Lower leg skin (tissue), 4 donors: ENCODE data around the gene CMSS1. TPM values are rescaled to one million over a fixed set of nuclear protein-coding genes. Genes with fewer than 3 reads are reported as not detected.

Experiments used
- DNase-seq, 2 donors: peaks; one replicate each; pipeline ENCODE4 v3.0.0-alpha.2; 2019; ENCODE audit warnings: low spot score in 2 of 2
- H3K4me3 ChIP-seq: fragments of 200-600 bp; sonication (generic); 2 replicates; pipeline ENCODE4 v1.5.1; 2017; ENCODE audit warnings: mild to moderate bottlenecking, low read depth; ENCODE audit not compliant: poor library complexity, severe bottlenecking
- POLR2A ChIP-seq, 2 donors: fragments of 450-650 bp; IDR thresholded peaks; one replicate each; pipeline ENCODE4 v1.6.1; 2016 to 2017; ENCODE audit warnings: antibody characterized with exemption in 2 of 2, mild to moderate bottlenecking in 1 of 2, moderate library complexity in 1 of 2
- whole genome bisulfite sequencing, 2 donors: methylation state at CpG; one replicate each; pipeline ENCODE4 v1.1.5; 2018; 5-methylcytosine and 5-hydroxymethylcytosine counted together
- intact Hi-C: fragments of 100-400 bp; cut with DNase I; formaldehyde crosslinking; loops from one replicate; pipeline ENCODE4 v1.15.0; 2023; ENCODE audit warnings: low total_unique reads
- total RNA-seq, 4 donors: library from RNA; depleted of rRNA; stranded (reverse); fragments of >200 nt; gene quantifications; one replicate each; pipeline ENCODE4 v1.1.0, GENCODE V29; 2016
- TF ChIP-seq, protein P1 (sequence below), 3 donors: fragments of 450-650 bp; IDR thresholded peaks; one replicate each; pipeline ENCODE4 v1.5.1; 2016; ENCODE audit warnings: antibody characterized with exemption in 3 of 3, mild to moderate bottlenecking in 3 of 3, moderate library complexity in 2 of 3

CMSS1 gene
- total RNA-seq, 4 donors from 2014 or later: 3.7 to 13.2 (median 7.5) TPM

DNA sequence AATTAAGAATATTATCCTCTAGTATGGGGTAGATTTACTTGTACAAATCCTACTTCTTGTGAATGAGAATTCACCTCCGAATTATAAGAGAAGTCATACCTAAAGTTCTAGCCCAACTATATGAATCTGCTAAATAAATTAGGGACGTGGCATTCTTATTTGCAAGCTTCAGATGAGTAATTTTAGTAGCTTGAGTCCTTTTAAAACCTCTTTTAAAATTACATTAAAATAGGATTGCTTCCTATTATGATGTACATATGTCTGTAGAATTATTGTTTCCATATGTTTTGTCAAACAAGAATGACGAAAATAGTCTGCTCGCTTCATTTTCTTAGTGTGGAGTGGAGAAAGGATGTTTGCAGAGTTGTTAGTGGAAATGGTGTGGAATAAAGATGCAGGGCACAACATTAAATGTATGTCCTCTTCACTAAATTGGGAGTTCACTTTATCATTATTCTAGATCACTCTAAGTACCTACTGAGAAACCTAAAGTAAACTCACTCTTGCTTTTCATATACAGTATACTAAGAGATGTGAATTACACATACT is 59.4 kb downstream of the CMSS1 start:
- TF ChIP-seq, protein P1, sequence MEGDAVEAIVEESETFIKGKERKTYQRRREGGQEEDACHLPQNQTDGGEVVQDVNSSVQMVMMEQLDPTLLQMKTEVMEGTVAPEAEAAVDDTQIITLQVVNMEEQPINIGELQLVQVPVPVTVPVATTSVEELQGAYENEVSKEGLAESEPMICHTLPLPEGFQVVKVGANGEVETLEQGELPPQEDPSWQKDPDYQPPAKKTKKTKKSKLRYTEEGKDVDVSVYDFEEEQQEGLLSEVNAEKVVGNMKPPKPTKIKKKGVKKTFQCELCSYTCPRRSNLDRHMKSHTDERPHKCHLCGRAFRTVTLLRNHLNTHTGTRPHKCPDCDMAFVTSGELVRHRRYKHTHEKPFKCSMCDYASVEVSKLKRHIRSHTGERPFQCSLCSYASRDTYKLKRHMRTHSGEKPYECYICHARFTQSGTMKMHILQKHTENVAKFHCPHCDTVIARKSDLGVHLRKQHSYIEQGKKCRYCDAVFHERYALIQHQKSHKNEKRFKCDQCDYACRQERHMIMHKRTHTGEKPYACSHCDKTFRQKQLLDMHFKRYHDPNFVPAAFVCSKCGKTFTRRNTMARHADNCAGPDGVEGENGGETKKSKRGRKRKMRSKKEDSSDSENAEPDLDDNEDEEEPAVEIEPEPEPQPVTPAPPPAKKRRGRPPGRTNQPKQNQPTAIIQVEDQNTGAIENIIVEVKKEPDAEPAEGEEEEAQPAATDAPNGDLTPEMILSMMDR (IDR thresholded peaks at IDR 0.05): no peak
- TF ChIP-seq POLR2A (IDR thresholded peaks at IDR 0.05): no peak
- intact Hi-C loops: no loop called here
- H3K4me3 ChIP-seq: no peak overlapping the region
- 75 to 76% methylated on average over 4 of the region's 4 CpGs for WGBS, 2 donors
- DNase-seq: no peak

DNA sequence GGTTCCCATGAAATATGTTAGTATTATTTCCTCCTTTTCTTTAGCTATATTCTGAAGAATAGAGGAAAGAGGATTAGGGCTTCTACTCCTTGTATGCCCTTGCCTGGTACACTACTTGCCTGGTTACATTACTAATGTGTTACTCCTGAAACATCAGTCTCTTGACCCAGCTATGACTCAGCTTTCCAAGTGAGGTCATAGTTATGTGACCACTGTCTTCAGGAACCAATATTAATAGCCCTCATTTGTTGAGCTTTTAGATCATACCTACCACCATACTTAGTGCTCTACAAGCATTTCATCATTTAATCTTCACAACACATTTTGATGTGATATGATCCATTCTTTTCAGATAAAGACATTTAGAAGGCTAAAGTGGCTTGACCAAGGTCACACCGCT is 60.3 kb downstream of the CMSS1 start:
- intact Hi-C loops: no loop called here
- no peak for TF ChIP-seq POLR2A (IDR thresholded peaks at IDR 0.05)
- TF ChIP-seq, protein P1 (IDR thresholded peaks at IDR 0.05): no peak

GRCh38 chr3:99879275-99879674 is 61.6 kb downstream of the CMSS1 start:
- 94 to 98% methylated on average over 2 of the region's 2 CpGs for WGBS, 2 donors
- TF ChIP-seq, protein P1 (IDR thresholded peaks at IDR 0.05): no peak
- no peak for TF ChIP-seq POLR2A (IDR thresholded peaks at IDR 0.05)
- intact Hi-C loops: no loop called here
- no peak overlapping the region for H3K4me3 ChIP-seq
- no peak for DNase-seq

More for the DNA sequence above, 60.3 kb downstream of the CMSS1 start:
- 97 to 100% methylated on average over 1 of the region's 1 CpG for WGBS, 2 donors
- H3K4me3 ChIP-seq: no peak overlapping the region
- DNase-seq: no peak

DNA sequence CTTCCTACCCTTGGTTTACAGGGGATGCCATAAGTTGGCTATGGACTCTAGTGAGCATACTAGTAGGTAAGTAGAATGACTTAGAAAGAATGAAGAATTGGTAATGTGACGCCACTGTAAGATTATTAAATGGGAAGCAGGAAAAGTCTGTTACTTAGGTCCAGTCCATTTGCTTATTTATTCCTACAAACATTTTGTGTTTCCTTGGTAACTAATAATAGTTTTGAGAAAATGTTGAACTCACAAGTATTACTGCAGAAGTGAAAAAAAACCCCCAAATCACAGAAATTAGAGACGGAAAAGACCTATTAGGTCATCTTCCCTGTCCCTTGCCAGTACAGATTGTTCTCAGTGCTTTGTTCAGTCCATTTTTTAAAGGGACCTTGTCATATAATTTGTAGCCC is 63.5 kb downstream of the CMSS1 start:
- no peak overlapping the region for H3K4me3 ChIP-seq
- TF ChIP-seq POLR2A (IDR thresholded peaks at IDR 0.05): no peak
- TF ChIP-seq, protein P1 (IDR thresholded peaks at IDR 0.05): no peak
- DNase-seq: no peak
- intact Hi-C loops: loop anchor here (5.0 kb wide), 1 partner anchor 34 kb away; no protein-coding TSS in a partner anchor
- WGBS, 2 donors: 42 to 46% methylated on average over 2 of the region's 2 CpGs

DNA sequence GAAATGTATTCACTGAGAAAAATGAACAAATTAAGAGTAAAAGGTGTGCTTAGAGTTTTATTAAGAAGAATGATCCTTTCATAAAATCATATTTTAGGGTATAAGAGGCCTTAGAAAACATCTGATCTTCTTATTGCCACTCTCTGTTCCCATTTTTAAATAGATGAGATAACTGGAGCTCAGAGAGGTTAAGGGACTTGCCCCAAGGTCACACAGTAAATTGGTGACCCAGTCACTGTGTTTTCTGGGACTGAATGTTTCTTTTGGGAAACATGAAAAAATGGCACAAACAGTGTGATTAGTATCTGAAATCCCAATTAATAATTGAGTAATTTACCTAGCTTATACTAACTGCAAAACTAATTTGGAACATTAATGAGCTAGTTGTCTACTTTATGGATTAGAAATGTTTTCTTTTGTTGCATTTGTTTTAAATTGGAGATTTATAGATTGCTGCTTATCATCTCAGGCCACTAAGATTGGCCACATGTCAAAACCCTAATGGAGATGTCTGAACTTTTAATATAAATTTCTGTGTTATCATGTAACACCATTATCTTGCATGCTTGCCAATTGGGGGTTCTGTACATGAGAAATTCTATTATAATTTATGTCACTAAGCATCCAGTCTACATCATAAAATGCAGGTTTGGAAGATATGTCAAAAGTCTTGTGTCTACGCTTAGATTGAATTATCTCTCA is 64.9 kb downstream of the CMSS1 start:
- WGBS, 2 donors: 90 to 92% methylated on average over 1 of the region's 1 CpG
- TF ChIP-seq POLR2A (IDR thresholded peaks at IDR 0.05): no peak
- TF ChIP-seq, protein P1 (IDR thresholded peaks at IDR 0.05): no peak
- no peak overlapping the region for H3K4me3 ChIP-seq
- no peak for DNase-seq
- intact Hi-C loops: loop anchor here (5.0 kb wide), 1 partner anchor 35 kb away; no protein-coding TSS in a partner anchor
